Gastrocnemius medialis (tissue), 4 donors: ENCODE results near the gene CXorf66.

ENCODE experiments used
- CTCF ChIP-seq, 5 experiments: fragments of 450-650 bp in 3 of 5; fragments of 200-600 bp in 2 of 5; sonication (generic) in 2 of 5; IDR thresholded peaks in 4 of 5; conservative IDR thresholded peaks in 1 of 5; 1 replicate in 4 of 5; 2 replicates in 1 of 5; pipeline ENCODE4 v1.5.1; 2016 to 2019; ENCODE audit warnings: antibody characterized with exemption in 5 of 5, mild to moderate bottlenecking in 3 of 5, moderate library complexity in 3 of 5
- POLR2A ChIP-seq, 2 donors: fragments of 450-650 bp; IDR thresholded peaks; one replicate each; pipeline ENCODE4 v1.6.1; 2017; ENCODE audit warnings: antibody characterized with exemption in 2 of 2, mild to moderate bottlenecking in 2 of 2, moderate library complexity in 2 of 2

GRCh38 chrX:139920316-139920715 lies 45.0 kb downstream of the CXorf66 start:
- TF ChIP-seq CTCF (IDR thresholded peaks at IDR 0.05 in 4 of 5, conservative IDR thresholded peaks at IDR 0.05 in 1 of 5) (no peak), POLR2A (IDR thresholded peaks at IDR 0.05) (no peak)
